Measurements from ENCODE around the gene WNT7A.

Gene WNT7A

GRCh38 chr3:13853978-13854296, 25.9 kb downstream of the WNT7A start:
- H3K27ac ChIP-seq (ENCODE audit: insufficient read depth, low read depth, low read length, poor library complexity, severe bottlenecking), result no peak overlapping the region
- H3K4me1 ChIP-seq (ENCODE audit: control insufficient read depth, insufficient read depth, low read length), result peaks cover 10% of the 10 kb centered on the region
- H3K9me3 ChIP-seq (ENCODE audit: control insufficient read depth, low read length), result no peaks in the 10 kb centered on the region
- no peak overlapping the region for H3K4me3 ChIP-seq (ENCODE audit: insufficient read depth, low read depth, low read length)
- 78 to 91% methylated on average over 1 of the region's 1 CpG for WGBS, 2 experiments
- no peaks in the 10 kb centered on the region for H3K36me3 ChIP-seq (ENCODE audit: control insufficient read depth, insufficient read depth, low read length)
- no peaks in the 10 kb centered on the region for H3K27me3 ChIP-seq (ENCODE audit: control insufficient read depth, insufficient read depth, low read length, poor library complexity, severe bottlenecking)

- H3K4me1 ChIP-seq (ENCODE audit: control insufficient read depth, insufficient read depth, low read length), result peaks cover 10% of the 10 kb centered on the region
- H3K27me3 ChIP-seq (ENCODE audit: control insufficient read depth, insufficient read depth, low read length, poor library complexity, severe bottlenecking), result no peaks in the 10 kb centered on the region
- H3K27ac ChIP-seq (ENCODE audit: insufficient read depth, low read depth, low read length, poor library complexity, severe bottlenecking), result no peak overlapping the region
- no peaks in the 10 kb centered on the region for H3K36me3 ChIP-seq (ENCODE audit: control insufficient read depth, insufficient read depth, low read length)
- H3K4me3 ChIP-seq (ENCODE audit: insufficient read depth, low read depth, low read length), result no peak overlapping the region
- 89% methylated on average over 11 of the region's 11 CpGs for WGBS, 2 experiments
- no peaks in the 10 kb centered on the region for H3K9me3 ChIP-seq (ENCODE audit: control insufficient read depth, low read length)
Observed at GRCh38 chr3:13853256-13853977, 26.5 kb downstream of the WNT7A start.

- WGBS, 2 experiments, result 86 to 89% methylated on average over 4 of the region's 4 CpGs
- Histone ChIP-seq H3K36me3 (ENCODE audit: control insufficient read depth, insufficient read depth, low read length) (no peaks in the 10 kb centered on the region), H3K9me3 (ENCODE audit: control insufficient read depth, low read length) (no peaks in the 10 kb centered on the region), H3K4me3 (ENCODE audit: insufficient read depth, low read depth, low read length) (no peak overlapping the region), H3K27me3 (ENCODE audit: control insufficient read depth, insufficient read depth, low read length, poor library complexity, severe bottlenecking) (no peaks in the 10 kb centered on the region), H3K27ac (ENCODE audit: insufficient read depth, low read depth, low read length, poor library complexity, severe bottlenecking) (no peak overlapping the region), H3K4me1 (ENCODE audit: control insufficient read depth, insufficient read depth, low read length) (peaks cover 10% of the 10 kb centered on the region)
Observed at GRCh38 chr3:13852638-13853009, 27.2 kb downstream of the WNT7A start.

GRCh38 chr3:13851997-13852637, 27.8 kb downstream of the WNT7A start:
- Histone ChIP-seq H3K4me1 (ENCODE audit: control insufficient read depth, insufficient read depth, low read length) (peaks cover 10% of the 10 kb centered on the region), H3K27ac (ENCODE audit: insufficient read depth, low read depth, low read length, poor library complexity, severe bottlenecking) (no peak overlapping the region), H3K9me3 (ENCODE audit: control insufficient read depth, low read length) (no peaks in the 10 kb centered on the region), H3K36me3 (ENCODE audit: control insufficient read depth, insufficient read depth, low read length) (no peaks in the 10 kb centered on the region), H3K4me3 (ENCODE audit: insufficient read depth, low read depth, low read length) (no peak overlapping the region), H3K27me3 (ENCODE audit: control insufficient read depth, insufficient read depth, low read length, poor library complexity, severe bottlenecking) (no peaks in the 10 kb centered on the region)
- WGBS, 2 experiments, result 95 to 96% methylated on average over 17 of the region's 17 CpGs

GRCh38 chr3:13851091-13851849, 28.6 kb downstream of the WNT7A start:
- Histone ChIP-seq H3K4me1 (ENCODE audit: control insufficient read depth, insufficient read depth, low read length) (peaks cover 10% of the 10 kb centered on the region), H3K27me3 (ENCODE audit: control insufficient read depth, insufficient read depth, low read length, poor library complexity, severe bottlenecking) (no peaks in the 10 kb centered on the region), H3K4me3 (ENCODE audit: insufficient read depth, low read depth, low read length) (no peak overlapping the region), H3K27ac (ENCODE audit: insufficient read depth, low read depth, low read length, poor library complexity, severe bottlenecking) (no peak overlapping the region), H3K36me3 (ENCODE audit: control insufficient read depth, insufficient read depth, low read length) (no peaks in the 10 kb centered on the region), H3K9me3 (ENCODE audit: control insufficient read depth, low read length) (no peaks in the 10 kb centered on the region)
- WGBS, 2 experiments, result 91 to 93% methylated on average over 15 of the region's 15 CpGs

- Histone ChIP-seq H3K9me3 (ENCODE audit: control insufficient read depth, low read length) (no peaks in the 10 kb centered on the region), H3K4me1 (ENCODE audit: control insufficient read depth, insufficient read depth, low read length) (peaks cover 10% of the 10 kb centered on the region), H3K27ac (ENCODE audit: insufficient read depth, low read depth, low read length, poor library complexity, severe bottlenecking) (no peak overlapping the region), H3K4me3 (ENCODE audit: insufficient read depth, low read depth, low read length) (no peak overlapping the region), H3K36me3 (ENCODE audit: control insufficient read depth, insufficient read depth, low read length) (no peaks in the 10 kb centered on the region), H3K27me3 (ENCODE audit: control insufficient read depth, insufficient read depth, low read length, poor library complexity, severe bottlenecking) (no peaks in the 10 kb centered on the region)
- WGBS, 2 experiments, result 71 to 74% methylated on average over 21 of the region's 21 CpGs
Observed at GRCh38 chr3:13850161-13850945, 29.5 kb downstream of the WNT7A start.

GRCh38 chr3:13849018-13849417, 30.9 kb downstream of the WNT7A start:
- Histone ChIP-seq H3K4me1 (ENCODE audit: control insufficient read depth, insufficient read depth, low read length) (peaks cover 10% of the 10 kb centered on the region), H3K27me3 (ENCODE audit: control insufficient read depth, insufficient read depth, low read length, poor library complexity, severe bottlenecking) (no peaks in the 10 kb centered on the region), H3K4me3 (ENCODE audit: insufficient read depth, low read depth, low read length) (no peak overlapping the region), H3K9me3 (ENCODE audit: control insufficient read depth, low read length) (no peaks in the 10 kb centered on the region), H3K27ac (ENCODE audit: insufficient read depth, low read depth, low read length, poor library complexity, severe bottlenecking) (no peak overlapping the region), H3K36me3 (ENCODE audit: control insufficient read depth, insufficient read depth, low read length) (no peaks in the 10 kb centered on the region)
- WGBS, 2 experiments, result 91 to 93% methylated on average over 5 of the region's 5 CpGs

GRCh38 chr3:13846716-13847570, 32.9 kb downstream of the WNT7A start:
- H3K9me3 ChIP-seq (ENCODE audit: control insufficient read depth, low read length), result no peaks in the 10 kb centered on the region
- H3K27me3 ChIP-seq (ENCODE audit: control insufficient read depth, insufficient read depth, low read length, poor library complexity, severe bottlenecking), result no peaks in the 10 kb centered on the region
- WGBS, 2 experiments, result 85 to 86% methylated on average over 16 of the region's 16 CpGs
- H3K27ac ChIP-seq (ENCODE audit: insufficient read depth, low read depth, low read length, poor library complexity, severe bottlenecking), result no peak overlapping the region
- H3K36me3 ChIP-seq (ENCODE audit: control insufficient read depth, insufficient read depth, low read length), result no peaks in the 10 kb centered on the region
- H3K4me1 ChIP-seq (ENCODE audit: control insufficient read depth, insufficient read depth, low read length), result peaks cover 10% of the 10 kb centered on the region
- H3K4me3 ChIP-seq (ENCODE audit: insufficient read depth, low read depth, low read length), result no peak overlapping the region

- H3K27me3 ChIP-seq (ENCODE audit: control insufficient read depth, insufficient read depth, low read length, poor library complexity, severe bottlenecking), result no peaks in the 10 kb centered on the region
- no peak overlapping the region for H3K27ac ChIP-seq (ENCODE audit: insufficient read depth, low read depth, low read length, poor library complexity, severe bottlenecking)
- H3K4me1 ChIP-seq (ENCODE audit: control insufficient read depth, insufficient read depth, low read length), result peaks cover 10% of the 10 kb centered on the region
- no peaks in the 10 kb centered on the region for H3K9me3 ChIP-seq (ENCODE audit: control insufficient read depth, low read length)
- 82 to 96% methylated on average over 1 to 2 of the region's 2 CpGs for WGBS, 2 experiments
- H3K36me3 ChIP-seq (ENCODE audit: control insufficient read depth, insufficient read depth, low read length), result no peaks in the 10 kb centered on the region
- no peak overlapping the region for H3K4me3 ChIP-seq (ENCODE audit: insufficient read depth, low read depth, low read length)
Observed at GRCh38 chr3:13846238-13846637, 33.6 kb downstream of the WNT7A start.

Data from ectodermal cell (in vitro differentiated cells).